HEK293 (cell line): ENCODE results near the gene VDAC1.

Experiments
- CTCF ChIA-PET: fragments of 350-600 bp; formaldehyde crosslinking; extraction: SDS; loops from one replicate; lab custom pipeline; 2021; ENCODE audit warnings: antibody characterized with exemption; lab: Yijun Ruan, JAX
- POLR2A ChIA-PET: fragments of 300-600 bp; formaldehyde crosslinking; extraction: SDS; loops from one replicate; lab custom pipeline; 2020; ENCODE audit warnings: antibody characterized with exemption, inconsistent platforms; lab: Yijun Ruan, JAX
- H3K27ac ChIP-seq: fragments of 200-500 bp; sonication (Bioruptor generic); 2 replicates; pipeline ENCODE4 v1.5.1; 2014; ENCODE audit warnings: low read depth, low read length, control low read depth, inconsistent platforms; ENCODE audit errors: extremely low read depth
- H3K36me3 ChIP-seq, 2 experiments: fragments of 200-500 bp in 1 of 2; sonication (Bioruptor generic) in 1 of 2; 1 replicate in 1 of 2; 2 replicates in 1 of 2; pipeline ENCODE4 v1.5.1; 2014 to 2017; ENCODE audit warnings: inconsistent platforms in 2 of 2, low read length in 2 of 2; ENCODE audit not compliant: control insufficient read depth in 2 of 2, insufficient read depth in 1 of 2
- H3K4me1 ChIP-seq: fragments of 200-500 bp; sonication (Bioruptor generic); 2 replicates; pipeline ENCODE4 v1.5.1; 2014; ENCODE audit warnings: mild to moderate bottlenecking, low read length, inconsistent platforms; ENCODE audit not compliant: control insufficient read depth, insufficient read depth
- H3K4me3 ChIP-seq: 2 replicates; pipeline ENCODE4 v1.5.1; 2011; ENCODE audit warnings: low read depth, mild to moderate bottlenecking, control low read depth, low read length, moderate library complexity
- H3K9me3 ChIP-seq: fragments of 200-500 bp; sonication (Bioruptor generic); 2 replicates; pipeline ENCODE4 v1.5.1; 2014; ENCODE audit warnings: low read depth, low read length, inconsistent platforms; ENCODE audit not compliant: control insufficient read depth, insufficient read depth
- ATF2 ChIP-seq: fragments of 450-650 bp; formaldehyde crosslinking; IDR thresholded peaks from 2 replicates; pipeline ENCODE4 v1.5.1; 2016; ENCODE audit warnings: missing biosample characterization, missing genetic modification characterization, low read depth
- FEZF1 ChIP-seq: fragments of 450-650 bp; formaldehyde crosslinking; IDR thresholded peaks from 2 replicates; pipeline ENCODE4 v1.5.1; 2016; ENCODE audit warnings: missing biosample characterization, missing genetic modification characterization
- GLI2 ChIP-seq: fragments of 450-650 bp; formaldehyde crosslinking; IDR thresholded peaks from 2 replicates; pipeline ENCODE4; 2017; ENCODE audit warnings: missing biosample characterization, missing genetic modification characterization, low read depth, borderline replicate concordance
- KLF8 ChIP-seq: fragments of 450-650 bp; formaldehyde crosslinking; IDR thresholded peaks from 2 replicates; pipeline ENCODE4 v1.5.1; 2016; ENCODE audit warnings: missing biosample characterization, missing genetic modification characterization
- PRDM10 ChIP-seq: fragments of 450-650 bp; formaldehyde crosslinking; IDR thresholded peaks from 2 replicates; pipeline ENCODE4 v1.5.1; 2016; ENCODE audit warnings: missing biosample characterization, missing genetic modification characterization
- SCRT2 ChIP-seq: fragments of 450-650 bp; formaldehyde crosslinking; IDR thresholded peaks from 2 replicates; pipeline ENCODE4 v1.5.1; 2016; ENCODE audit warnings: missing biosample characterization, missing genetic modification characterization
- SETDB1 ChIP-seq: IDR thresholded peaks from one replicate; pipeline ENCODE4 v1.6.1; 2017; ENCODE audit warnings: mild to moderate bottlenecking, low read length, moderate library complexity, mixed read lengths; ENCODE audit not compliant: insufficient read length
- ZBTB1 ChIP-seq: fragments of 450-650 bp; formaldehyde crosslinking; IDR thresholded peaks from 2 replicates; pipeline ENCODE4 v1.5.1; 2016; ENCODE audit warnings: missing biosample characterization, missing genetic modification characterization
- ZNF148 ChIP-seq: fragments of 450-650 bp; formaldehyde crosslinking; IDR thresholded peaks from 2 replicates; pipeline ENCODE4 v1.5.0; 2017; ENCODE audit warnings: missing biosample characterization, missing genetic modification characterization, borderline replicate concordance
- ZNF398 ChIP-seq: fragments of 450-650 bp; formaldehyde crosslinking; IDR thresholded peaks from 2 replicates; pipeline ENCODE4 v1.5.1; 2017; ENCODE audit warnings: missing biosample characterization, missing genetic modification characterization
- ZNF521 ChIP-seq: fragments of 450-650 bp; formaldehyde crosslinking; IDR thresholded peaks from 2 replicates; pipeline ENCODE4 v1.5.1; 2017; ENCODE audit warnings: missing biosample characterization, mild to moderate bottlenecking, missing genetic modification characterization
- ZNF585B ChIP-seq: fragments of 450-650 bp; formaldehyde crosslinking; IDR thresholded peaks from 2 replicates; pipeline ENCODE4 v1.5.1; 2016; ENCODE audit warnings: missing biosample characterization, missing genetic modification characterization
- ZNF596 ChIP-seq: fragments of 450-650 bp; IDR thresholded peaks from 2 replicates; pipeline ENCODE4 v1.5.0; 2018; ENCODE audit warnings: missing biosample characterization, mild to moderate bottlenecking, missing genetic modification characterization, moderate library complexity
- ZNF600 ChIP-seq: fragments of 450-650 bp; formaldehyde crosslinking; IDR thresholded peaks from 2 replicates; pipeline ENCODE4 v1.5.1; 2016; ENCODE audit warnings: missing biosample characterization, missing genetic modification characterization
- ZNF660 ChIP-seq: fragments of 450-650 bp; IDR thresholded peaks from 2 replicates; pipeline ENCODE4 v1.5.1; 2018; ENCODE audit warnings: missing biosample characterization, mild to moderate bottlenecking, missing genetic modification characterization
- ZNF704 ChIP-seq: fragments of 450-650 bp; formaldehyde crosslinking; IDR thresholded peaks from 2 replicates; pipeline ENCODE4 v1.5.1; 2016; ENCODE audit warnings: missing biosample characterization, missing genetic modification characterization
- ZNF747 ChIP-seq: fragments of 450-650 bp; formaldehyde crosslinking; IDR thresholded peaks from 2 replicates; pipeline ENCODE4 v1.5.1; 2016; ENCODE audit warnings: missing biosample characterization, missing genetic modification characterization
- ZNF837 ChIP-seq: fragments of 450-650 bp; formaldehyde crosslinking; IDR thresholded peaks from 2 replicates; pipeline ENCODE4 v1.5.1; 2016; ENCODE audit warnings: missing biosample characterization, missing genetic modification characterization

VDAC1 gene

GRCh38 chr5:134026521-134027287 is 21.9 kb upstream of the VDAC1 start (continued):
- no peak for TF ChIP-seq PRDM10
- no peak for TF ChIP-seq ZNF148
- no peak for TF ChIP-seq ZNF660 (tag by site-specific recombination)
- TF ChIP-seq GLI2 (tag by site-specific recombination) = no peak
- no peak for TF ChIP-seq SCRT2 (tag by site-specific recombination)

- TF ChIP-seq SETDB1 (no peak), ZNF704 (tag by site-specific recombination) (no peak), ZBTB1 (no peak), FEZF1 (tag by site-specific recombination) (no peak), ATF2 (no peak), GLI2 (tag by site-specific recombination) (no peak), ZNF837 (no peak), ZNF521 (tag by site-specific recombination) (no peak), KLF8 (tag by site-specific recombination) (no peak), ZNF596 (tag by site-specific recombination) (no peak), ZNF600 (no peak), ZNF585B (tag by site-specific recombination) (no peak), ZNF398 (tag by site-specific recombination) (no peak), ZNF747 (no peak)
- no peak overlapping the region for H3K4me3 ChIP-seq
- H3K36me3 ChIP-seq = no peaks in the 10 kb centered on the region
- H3K9me3 ChIP-seq = no peaks in the 10 kb centered on the region
- H3K4me1 ChIP-seq = no peaks in the 10 kb centered on the region
- no peak overlapping the region for H3K27ac ChIP-seq
- CTCF ChIA-PET = interaction anchor here (0.6 to 4.1 kb wide), 7 partner anchors 13 to 833 kb away, joined by 3 to 53 read pairs (median 3); no protein-coding TSS in a partner anchor
- POLR2A ChIA-PET = no interaction called here
These were observed 21.0 kb upstream of the VDAC1 start for GRCh38 chr5:134025786-134026185.
